Measurements from ENCODE around the gene HTRA1.

Gene HTRA1

GRCh38 chr10:122461729-122462532 lies 578 bp downstream of the HTRA1 start:
- no peak for TF ChIP-seq GATA2 (IDR thresholded peaks at IDR 0.05; ENCODE audit: low read depth, low read length)
- TF ChIP-seq GATA3 (IDR thresholded peaks at IDR 0.05; ENCODE audit: low read depth, low read length), result no peak

GRCh38 chr10:122462533-122463465 lies 1.4 kb downstream of the HTRA1 start:
- TF ChIP-seq GATA2 (IDR thresholded peaks at IDR 0.05; ENCODE audit: low read depth, low read length), result no peak
- no peak for TF ChIP-seq GATA3 (IDR thresholded peaks at IDR 0.05; ENCODE audit: low read depth, low read length)

- TF ChIP-seq GATA2 (IDR thresholded peaks at IDR 0.05; ENCODE audit: low read depth, low read length) (no peak), GATA3 (IDR thresholded peaks at IDR 0.05; ENCODE audit: low read depth, low read length) (no peak)
These were observed 2.3 kb downstream of the HTRA1 start for GRCh38 chr10:122463466-122464249.

- TF ChIP-seq GATA3 (IDR thresholded peaks at IDR 0.05; ENCODE audit: low read depth, low read length) (no peak), GATA2 (IDR thresholded peaks at IDR 0.05; ENCODE audit: low read depth, low read length) (no peak)
These were observed 2.8 kb downstream of the HTRA1 start for GRCh38 chr10:122464250-122464510.

- TF ChIP-seq GATA3 (IDR thresholded peaks at IDR 0.05; ENCODE audit: low read depth, low read length), result no peak
- TF ChIP-seq GATA2 (IDR thresholded peaks at IDR 0.05; ENCODE audit: low read depth, low read length), result no peak
These were observed 3.2 kb downstream of the HTRA1 start for GRCh38 chr10:122464586-122464985.

- no peak for TF ChIP-seq GATA2 (IDR thresholded peaks at IDR 0.05; ENCODE audit: low read depth, low read length)
- no peak for TF ChIP-seq GATA3 (IDR thresholded peaks at IDR 0.05; ENCODE audit: low read depth, low read length)
These were observed 4.2 kb downstream of the HTRA1 start for GRCh38 chr10:122465401-122466040.

GRCh38 chr10:122466951-122467381 lies 5.6 kb downstream of the HTRA1 start:
- TF ChIP-seq GATA3 (IDR thresholded peaks at IDR 0.05; ENCODE audit: low read depth, low read length) (no peak), GATA2 (IDR thresholded peaks at IDR 0.05; ENCODE audit: low read depth, low read length) (no peak)

- no peak for TF ChIP-seq GATA3 (IDR thresholded peaks at IDR 0.05; ENCODE audit: low read depth, low read length)
- TF ChIP-seq GATA2 (IDR thresholded peaks at IDR 0.05; ENCODE audit: low read depth, low read length), result no peak
These were observed 6.3 kb downstream of the HTRA1 start for GRCh38 chr10:122467701-122468100.

- TF ChIP-seq GATA2 (IDR thresholded peaks at IDR 0.05; ENCODE audit: low read depth, low read length) (no peak), GATA3 (IDR thresholded peaks at IDR 0.05; ENCODE audit: low read depth, low read length) (no peak)
These were observed 7.1 kb downstream of the HTRA1 start for GRCh38 chr10:122468307-122468925.

- TF ChIP-seq GATA3 (IDR thresholded peaks at IDR 0.05; ENCODE audit: low read depth, low read length), result no peak
These were observed 7.8 kb downstream of the HTRA1 start for GRCh38 chr10:122468926-122469781.

GRCh38 chr10:122469848-122470247 lies 8.5 kb downstream of the HTRA1 start:
- TF ChIP-seq GATA3 (IDR thresholded peaks at IDR 0.05; ENCODE audit: low read depth, low read length) (no peak), GATA2 (IDR thresholded peaks at IDR 0.05; ENCODE audit: low read depth, low read length) (no peak)

- TF ChIP-seq GATA3 (IDR thresholded peaks at IDR 0.05; ENCODE audit: low read depth, low read length), result no peak
- TF ChIP-seq GATA2 (IDR thresholded peaks at IDR 0.05; ENCODE audit: low read depth, low read length), result no peak
These were observed 10.3 kb downstream of the HTRA1 start for GRCh38 chr10:122471531-122472177.
